WTC11 (cell line): ENCODE results near the gene DCLK1.

ENCODE experiments used
- CREB1 ChIP-seq: sonication (generic); formaldehyde crosslinking; IDR thresholded peaks from 2 replicates; pipeline ENCODE4 v1.8.0; 2023; ENCODE audit warnings: mild to moderate bottlenecking, missing genetic modification reagents
- TF ChIP-seq, protein P1 (sequence below): fragments of 200-600 bp; IDR thresholded peaks from 2 replicates; pipeline ENCODE4 v1.8.0; 2022; ENCODE audit warnings: antibody characterized with exemption
- TF ChIP-seq, protein P2 (sequence below): sonication (generic); formaldehyde crosslinking; IDR thresholded peaks from 2 replicates; pipeline ENCODE4 v1.8.0; 2022; ENCODE audit warnings: mild to moderate bottlenecking, missing genetic modification reagents
- TF ChIP-seq, protein P3 (sequence below): sonication (generic); formaldehyde crosslinking; IDR thresholded peaks from 2 replicates; pipeline ENCODE4 v1.8.1; 2023; ENCODE audit warnings: mild to moderate bottlenecking, moderate library complexity, missing genetic modification reagents

DNA sequence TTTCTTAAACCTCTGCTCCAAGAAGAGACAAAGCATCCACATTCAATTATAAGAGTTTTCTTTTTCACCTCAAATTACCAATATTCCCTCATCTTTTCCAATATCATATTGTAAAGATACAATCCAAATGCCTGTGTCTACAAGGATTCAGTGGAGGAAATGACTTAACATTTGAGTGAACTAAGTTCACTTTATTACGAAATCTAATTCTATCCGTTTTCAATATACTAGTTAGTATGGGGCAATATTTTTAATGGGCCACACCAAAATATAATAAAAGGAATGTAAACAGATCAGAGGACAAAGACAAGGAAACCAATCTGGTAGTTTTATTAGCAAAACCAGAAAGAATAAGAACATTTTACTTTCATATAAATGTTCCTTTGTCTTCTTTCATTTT lies 136.0 kb downstream of the DCLK1 start:
- TF ChIP-seq, protein P1, sequence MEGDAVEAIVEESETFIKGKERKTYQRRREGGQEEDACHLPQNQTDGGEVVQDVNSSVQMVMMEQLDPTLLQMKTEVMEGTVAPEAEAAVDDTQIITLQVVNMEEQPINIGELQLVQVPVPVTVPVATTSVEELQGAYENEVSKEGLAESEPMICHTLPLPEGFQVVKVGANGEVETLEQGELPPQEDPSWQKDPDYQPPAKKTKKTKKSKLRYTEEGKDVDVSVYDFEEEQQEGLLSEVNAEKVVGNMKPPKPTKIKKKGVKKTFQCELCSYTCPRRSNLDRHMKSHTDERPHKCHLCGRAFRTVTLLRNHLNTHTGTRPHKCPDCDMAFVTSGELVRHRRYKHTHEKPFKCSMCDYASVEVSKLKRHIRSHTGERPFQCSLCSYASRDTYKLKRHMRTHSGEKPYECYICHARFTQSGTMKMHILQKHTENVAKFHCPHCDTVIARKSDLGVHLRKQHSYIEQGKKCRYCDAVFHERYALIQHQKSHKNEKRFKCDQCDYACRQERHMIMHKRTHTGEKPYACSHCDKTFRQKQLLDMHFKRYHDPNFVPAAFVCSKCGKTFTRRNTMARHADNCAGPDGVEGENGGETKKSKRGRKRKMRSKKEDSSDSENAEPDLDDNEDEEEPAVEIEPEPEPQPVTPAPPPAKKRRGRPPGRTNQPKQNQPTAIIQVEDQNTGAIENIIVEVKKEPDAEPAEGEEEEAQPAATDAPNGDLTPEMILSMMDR = no peak
- TF ChIP-seq, protein P2, sequence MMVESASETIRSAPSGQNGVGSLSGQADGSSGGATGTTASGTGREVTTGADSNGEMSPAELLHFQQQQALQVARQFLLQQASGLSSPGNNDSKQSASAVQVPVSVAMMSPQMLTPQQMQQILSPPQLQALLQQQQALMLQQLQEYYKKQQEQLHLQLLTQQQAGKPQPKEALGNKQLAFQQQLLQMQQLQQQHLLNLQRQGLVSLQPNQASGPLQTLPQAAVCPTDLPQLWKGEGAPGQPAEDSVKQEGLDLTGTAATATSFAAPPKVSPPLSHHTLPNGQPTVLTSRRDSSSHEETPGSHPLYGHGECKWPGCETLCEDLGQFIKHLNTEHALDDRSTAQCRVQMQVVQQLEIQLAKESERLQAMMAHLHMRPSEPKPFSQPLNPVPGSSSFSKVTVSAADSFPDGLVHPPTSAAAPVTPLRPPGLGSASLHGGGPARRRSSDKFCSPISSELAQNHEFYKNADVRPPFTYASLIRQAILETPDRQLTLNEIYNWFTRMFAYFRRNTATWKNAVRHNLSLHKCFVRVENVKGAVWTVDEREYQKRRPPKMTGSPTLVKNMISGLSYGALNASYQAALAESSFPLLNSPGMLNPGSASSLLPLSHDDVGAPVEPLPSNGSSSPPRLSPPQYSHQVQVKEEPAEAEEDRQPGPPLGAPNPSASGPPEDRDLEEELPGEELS = no peak
- TF ChIP-seq, protein P3, sequence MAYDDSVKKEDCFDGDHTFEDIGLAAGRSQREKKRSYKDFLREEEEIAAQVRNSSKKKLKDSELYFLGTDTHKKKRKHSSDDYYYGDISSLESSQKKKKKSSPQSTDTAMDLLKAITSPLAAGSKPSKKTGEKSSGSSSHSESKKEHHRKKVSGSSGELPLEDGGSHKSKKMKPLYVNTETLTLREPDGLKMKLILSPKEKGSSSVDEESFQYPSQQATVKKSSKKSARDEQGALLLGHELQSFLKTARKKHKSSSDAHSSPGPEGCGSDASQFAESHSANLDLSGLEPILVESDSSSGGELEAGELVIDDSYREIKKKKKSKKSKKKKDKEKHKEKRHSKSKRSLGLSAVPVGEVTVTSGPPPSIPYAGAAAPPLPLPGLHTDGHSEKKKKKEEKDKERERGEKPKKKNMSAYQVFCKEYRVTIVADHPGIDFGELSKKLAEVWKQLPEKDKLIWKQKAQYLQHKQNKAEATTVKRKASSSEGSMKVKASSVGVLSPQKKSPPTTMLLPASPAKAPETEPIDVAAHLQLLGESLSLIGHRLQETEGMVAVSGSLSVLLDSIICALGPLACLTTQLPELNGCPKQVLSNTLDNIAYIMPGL (CRISPR knock-in tag) = no peak
- TF ChIP-seq CREB1 (CRISPR knock-in tag) = no peak
